ENCODE measurements around the gene RASSF8. TPM values are rescaled to one million over a fixed set of nuclear protein-coding genes. Genes with fewer than 3 reads are reported as not detected.

RASSF8 gene
- total RNA-seq, 2 experiments from 2014 or later, result not detected

GRCh38 chr12:26043135-26044006 lies 84.9 kb downstream of the RASSF8 start:
- no peaks in the 10 kb centered on the region for H4K20me1 ChIP-seq (ENCODE audit: insufficient read depth, low read length)
- intact Hi-C loops (cut with micrococcal nuclease; ENCODE audit: unreplicated experiment), result no loop called here
- no peaks in the 10 kb centered on the region for H3K36me3 ChIP-seq (ENCODE audit: insufficient read depth, low read length)
- H3K4me3 ChIP-seq (ENCODE audit: low read depth, low read length, poor library complexity, severe bottlenecking), result no peak overlapping the region
- H3K9me3 ChIP-seq (ENCODE audit: low read length), result no peaks in the 10 kb centered on the region
- H2AFZ ChIP-seq (ENCODE audit: low read length), result no peak overlapping the region
- no peaks in the 10 kb centered on the region for H3K9me2 ChIP-seq (ENCODE audit: insufficient read depth, low read length)
- no peaks in the 10 kb centered on the region for H3K4me1 ChIP-seq (ENCODE audit: insufficient read depth, low read length, poor library complexity, severe bottlenecking)
- H3K4me2 ChIP-seq (ENCODE audit: low read length), result no peak overlapping the region
- ChIA-PET POLR2A (no interaction called here), CTCF (ENCODE audit: unreplicated experiment) (no interaction called here)
- H3K27ac ChIP-seq (ENCODE audit: low read depth, low read length, poor library complexity, severe bottlenecking), result no peak overlapping the region
- TF ChIP-seq, protein P1, sequence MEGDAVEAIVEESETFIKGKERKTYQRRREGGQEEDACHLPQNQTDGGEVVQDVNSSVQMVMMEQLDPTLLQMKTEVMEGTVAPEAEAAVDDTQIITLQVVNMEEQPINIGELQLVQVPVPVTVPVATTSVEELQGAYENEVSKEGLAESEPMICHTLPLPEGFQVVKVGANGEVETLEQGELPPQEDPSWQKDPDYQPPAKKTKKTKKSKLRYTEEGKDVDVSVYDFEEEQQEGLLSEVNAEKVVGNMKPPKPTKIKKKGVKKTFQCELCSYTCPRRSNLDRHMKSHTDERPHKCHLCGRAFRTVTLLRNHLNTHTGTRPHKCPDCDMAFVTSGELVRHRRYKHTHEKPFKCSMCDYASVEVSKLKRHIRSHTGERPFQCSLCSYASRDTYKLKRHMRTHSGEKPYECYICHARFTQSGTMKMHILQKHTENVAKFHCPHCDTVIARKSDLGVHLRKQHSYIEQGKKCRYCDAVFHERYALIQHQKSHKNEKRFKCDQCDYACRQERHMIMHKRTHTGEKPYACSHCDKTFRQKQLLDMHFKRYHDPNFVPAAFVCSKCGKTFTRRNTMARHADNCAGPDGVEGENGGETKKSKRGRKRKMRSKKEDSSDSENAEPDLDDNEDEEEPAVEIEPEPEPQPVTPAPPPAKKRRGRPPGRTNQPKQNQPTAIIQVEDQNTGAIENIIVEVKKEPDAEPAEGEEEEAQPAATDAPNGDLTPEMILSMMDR (conservative IDR thresholded peaks at IDR 0.05; ENCODE audit: low read length), result no peak
- no peak for TF ChIP-seq EZH2phosphoT487 (IDR thresholded peaks at IDR 0.05; ENCODE audit: borderline replicate concordance, low read depth, low read length)
- DNase-seq (ENCODE audit: low spot score), result no peak
- BruUV-seq (replicated peaks), result no TSS peak
- no peaks in the 10 kb centered on the region for H3K79me2 ChIP-seq (ENCODE audit: insufficient read depth, low read depth, low read length)

DNA sequence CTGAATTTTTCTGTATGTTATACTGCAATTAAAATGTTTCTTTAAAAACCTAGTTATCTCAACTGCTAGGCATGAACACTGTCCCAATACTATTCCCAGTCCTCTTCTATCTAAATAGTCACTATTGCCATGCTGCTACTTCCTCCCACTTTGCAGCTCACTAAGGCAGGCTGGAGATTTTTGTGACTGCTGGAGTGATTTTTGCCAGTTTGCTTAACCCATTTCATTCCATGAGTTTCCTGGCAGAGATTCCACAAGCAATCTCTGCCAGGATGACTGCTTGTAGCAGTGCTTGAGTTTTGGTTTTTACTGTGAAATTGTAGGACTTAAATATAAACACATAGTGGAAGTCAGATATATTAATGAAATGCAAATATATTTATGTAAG lies 85.5 kb downstream of the RASSF8 start:
- H3K4me3 ChIP-seq (ENCODE audit: low read depth, low read length, poor library complexity, severe bottlenecking), result no peak overlapping the region
- intact Hi-C loops (cut with micrococcal nuclease; ENCODE audit: unreplicated experiment), result no loop called here
- no peak overlapping the region for H2AFZ ChIP-seq (ENCODE audit: low read length)
- no peak for DNase-seq (ENCODE audit: low spot score)
- POLR2A ChIA-PET, result no interaction called here
- H3K79me2 ChIP-seq (ENCODE audit: insufficient read depth, low read depth, low read length), result no peaks in the 10 kb centered on the region
- CTCF ChIA-PET (ENCODE audit: unreplicated experiment), result no interaction called here
- no peaks in the 10 kb centered on the region for H4K20me1 ChIP-seq (ENCODE audit: insufficient read depth, low read length)
- no peaks in the 10 kb centered on the region for H3K9me2 ChIP-seq (ENCODE audit: insufficient read depth, low read length)
- H3K27ac ChIP-seq (ENCODE audit: low read depth, low read length, poor library complexity, severe bottlenecking), result no peak overlapping the region
- H3K4me2 ChIP-seq (ENCODE audit: low read length), result no peak overlapping the region
- H3K36me3 ChIP-seq (ENCODE audit: insufficient read depth, low read length), result no peaks in the 10 kb centered on the region
- H3K4me1 ChIP-seq (ENCODE audit: insufficient read depth, low read length, poor library complexity, severe bottlenecking), result no peaks in the 10 kb centered on the region
- TF ChIP-seq, protein P1 (conservative IDR thresholded peaks at IDR 0.05; ENCODE audit: low read length), result no peak
- no peak for TF ChIP-seq EZH2phosphoT487 (IDR thresholded peaks at IDR 0.05; ENCODE audit: borderline replicate concordance, low read depth, low read length)
- BruUV-seq (replicated peaks), result no TSS peak
- no peaks in the 10 kb centered on the region for H3K9me3 ChIP-seq (ENCODE audit: low read length)

DNA sequence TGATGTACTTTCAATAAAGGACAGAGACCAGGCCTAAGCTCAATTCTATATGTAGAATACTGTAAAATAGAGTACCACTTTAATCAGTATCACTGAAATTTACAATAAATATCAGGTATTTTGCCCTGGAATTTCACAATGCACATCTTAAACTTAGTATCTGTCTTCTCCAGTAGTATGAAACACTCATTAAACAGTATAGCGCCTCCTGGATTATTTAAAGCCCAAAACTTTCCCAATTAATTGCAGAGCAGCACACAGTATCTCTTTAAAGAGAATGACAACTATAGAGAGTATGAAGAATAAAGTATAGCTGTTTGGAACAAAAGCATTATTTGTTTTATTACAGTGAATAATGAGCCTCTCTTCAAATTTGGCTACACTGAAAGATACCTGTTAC lies 86.1 kb downstream of the RASSF8 start:
- no peak for TF ChIP-seq EZH2phosphoT487 (IDR thresholded peaks at IDR 0.05; ENCODE audit: borderline replicate concordance, low read depth, low read length)
- TF ChIP-seq, protein P1 (conservative IDR thresholded peaks at IDR 0.05; ENCODE audit: low read length), result no peak
- no peaks in the 10 kb centered on the region for H3K79me2 ChIP-seq (ENCODE audit: insufficient read depth, low read depth, low read length)
- BruUV-seq (replicated peaks), result no TSS peak

More for the DNA sequence above, 86.1 kb downstream of the RASSF8 start:
- CTCF ChIA-PET (ENCODE audit: unreplicated experiment), result no interaction called here
- H3K4me3 ChIP-seq (ENCODE audit: low read depth, low read length, poor library complexity, severe bottlenecking), result no peak overlapping the region
- H3K9me3 ChIP-seq (ENCODE audit: low read length), result no peaks in the 10 kb centered on the region
- no peaks in the 10 kb centered on the region for H3K36me3 ChIP-seq (ENCODE audit: insufficient read depth, low read length)
- no peaks in the 10 kb centered on the region for H3K9me2 ChIP-seq (ENCODE audit: insufficient read depth, low read length)
- POLR2A ChIA-PET, result interaction anchor here (0.6 to 0.7 kb wide), 2 partner anchors 9 to 347 kb away, joined by 3 to 10 read pairs; no protein-coding TSS in a partner anchor
- no peaks in the 10 kb centered on the region for H4K20me1 ChIP-seq (ENCODE audit: insufficient read depth, low read length)
- intact Hi-C loops (cut with micrococcal nuclease; ENCODE audit: unreplicated experiment), result no loop called here
- DNase-seq (ENCODE audit: low spot score), result no peak
- no peak overlapping the region for H3K27ac ChIP-seq (ENCODE audit: low read depth, low read length, poor library complexity, severe bottlenecking)
- no peak overlapping the region for H2AFZ ChIP-seq (ENCODE audit: low read length)
- no peak overlapping the region for H3K4me2 ChIP-seq (ENCODE audit: low read length)
- no peaks in the 10 kb centered on the region for H3K4me1 ChIP-seq (ENCODE audit: insufficient read depth, low read length, poor library complexity, severe bottlenecking)

All from OCI-LY7 (cell line).